ENCODE data around the gene ADAMTS6.

DNA sequence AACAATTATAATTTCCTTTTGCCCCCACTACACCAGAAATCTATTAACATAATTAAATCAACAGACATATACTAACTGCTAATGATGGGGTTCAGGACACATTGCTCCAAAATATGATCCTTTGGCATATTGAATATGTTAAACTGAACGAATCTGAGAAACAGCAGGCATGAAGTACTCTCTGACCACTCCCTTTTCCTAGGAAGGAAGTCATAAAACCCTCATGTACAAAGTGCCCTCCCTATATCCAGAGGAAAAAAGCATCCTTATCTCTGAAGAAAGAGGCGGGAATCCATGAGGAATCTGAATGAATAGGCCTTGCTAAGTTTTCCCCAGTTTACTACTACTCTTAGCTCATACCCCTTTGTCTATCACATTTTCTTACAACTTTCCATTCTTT lies 67.9 kb downstream of the ADAMTS6 start:
- TF ChIP-seq HDAC2 (IDR thresholded peaks at IDR 0.05) (no peak), SMC3 (IDR thresholded peaks at IDR 0.05) (no peak), CTCF (IDR thresholded peaks at IDR 0.05) (no peak), RCOR1 (IDR thresholded peaks at IDR 0.05; ENCODE audit: low read depth, low read length) (no peak), CEBPB (IDR thresholded peaks at IDR 0.05) (no peak), ZNF302 (CRISPR knock-in tag; IDR thresholded peaks at IDR 0.05) (no peak), POLR2A (IDR thresholded peaks at IDR 0.05; ENCODE audit: low read length) (no peak), ATOH8 (CRISPR knock-in tag; IDR thresholded peaks at IDR 0.05; ENCODE audit: low read depth) (no peak), NR3C1 (IDR thresholded peaks at IDR 0.05) (no peak), HOXA7 (CRISPR knock-in tag; IDR thresholded peaks at IDR 0.05) (no peak)
- TF ChIP-seq, protein P1, sequence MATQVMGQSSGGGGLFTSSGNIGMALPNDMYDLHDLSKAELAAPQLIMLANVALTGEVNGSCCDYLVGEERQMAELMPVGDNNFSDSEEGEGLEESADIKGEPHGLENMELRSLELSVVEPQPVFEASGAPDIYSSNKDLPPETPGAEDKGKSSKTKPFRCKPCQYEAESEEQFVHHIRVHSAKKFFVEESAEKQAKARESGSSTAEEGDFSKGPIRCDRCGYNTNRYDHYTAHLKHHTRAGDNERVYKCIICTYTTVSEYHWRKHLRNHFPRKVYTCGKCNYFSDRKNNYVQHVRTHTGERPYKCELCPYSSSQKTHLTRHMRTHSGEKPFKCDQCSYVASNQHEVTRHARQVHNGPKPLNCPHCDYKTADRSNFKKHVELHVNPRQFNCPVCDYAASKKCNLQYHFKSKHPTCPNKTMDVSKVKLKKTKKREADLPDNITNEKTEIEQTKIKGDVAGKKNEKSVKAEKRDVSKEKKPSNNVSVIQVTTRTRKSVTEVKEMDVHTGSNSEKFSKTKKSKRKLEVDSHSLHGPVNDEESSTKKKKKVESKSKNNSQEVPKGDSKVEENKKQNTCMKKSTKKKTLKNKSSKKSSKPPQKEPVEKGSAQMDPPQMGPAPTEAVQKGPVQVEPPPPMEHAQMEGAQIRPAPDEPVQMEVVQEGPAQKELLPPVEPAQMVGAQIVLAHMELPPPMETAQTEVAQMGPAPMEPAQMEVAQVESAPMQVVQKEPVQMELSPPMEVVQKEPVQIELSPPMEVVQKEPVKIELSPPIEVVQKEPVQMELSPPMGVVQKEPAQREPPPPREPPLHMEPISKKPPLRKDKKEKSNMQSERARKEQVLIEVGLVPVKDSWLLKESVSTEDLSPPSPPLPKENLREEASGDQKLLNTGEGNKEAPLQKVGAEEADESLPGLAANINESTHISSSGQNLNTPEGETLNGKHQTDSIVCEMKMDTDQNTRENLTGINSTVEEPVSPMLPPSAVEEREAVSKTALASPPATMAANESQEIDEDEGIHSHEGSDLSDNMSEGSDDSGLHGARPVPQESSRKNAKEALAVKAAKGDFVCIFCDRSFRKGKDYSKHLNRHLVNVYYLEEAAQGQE (IDR thresholded peaks at IDR 0.05) = no peak
